NOMO-1 treated with DMSO at 0.1 percent for 48 hours (cell line): Measurements from ENCODE around the gene DNMT1.
"Not testable (repeated sequence)": the region's sequence is repeated elsewhere in the genome, so short reads cannot be mapped to it uniquely, and the experiment has no call there.

Experiments
- DNase-seq: peaks from one replicate; lab custom pipeline; 2025; ENCODE audit not compliant: unreplicated experiment; lab: John Stamatoyannopoulos, UW

Gene DNMT1

DNA sequence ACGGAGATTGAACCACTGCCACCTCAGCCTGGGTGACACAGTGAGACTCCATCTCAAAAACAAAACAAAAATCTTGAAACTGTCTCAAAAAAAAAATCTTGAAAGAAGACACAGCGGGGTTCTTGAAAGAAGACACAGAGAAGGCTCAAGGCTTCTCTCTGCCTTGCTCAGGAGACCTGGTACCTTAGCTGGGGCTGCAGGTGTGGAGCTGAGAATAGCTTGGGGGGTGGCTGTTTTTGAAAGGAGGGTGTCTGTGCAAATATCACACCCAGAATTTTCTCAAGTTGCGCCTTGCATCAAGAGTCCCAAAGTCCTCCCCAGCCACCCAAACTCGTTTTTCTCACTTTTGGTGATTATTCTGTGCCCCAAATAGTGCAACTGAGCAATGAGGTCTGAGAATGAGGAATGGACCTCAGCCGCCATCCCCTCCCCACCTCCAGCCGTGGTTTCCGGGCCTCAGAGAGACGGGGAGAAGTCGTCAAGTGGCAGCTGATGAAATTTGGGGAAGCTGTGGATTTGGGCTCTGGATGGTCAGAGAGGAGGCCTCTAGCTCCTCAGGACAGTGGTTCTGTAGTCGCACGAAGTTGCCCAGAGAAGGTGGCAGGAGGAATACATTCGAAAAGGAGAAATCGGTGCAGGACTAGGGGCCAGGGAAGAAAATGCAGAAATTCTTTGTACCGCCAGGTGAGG is 27.6 kb upstream of the DNMT1 start:
- peak; percentile 27 for DNase-seq

GRCh38 chr19:10220695-10221094 is 25.9 kb upstream of the DNMT1 start:
- no peak for DNase-seq

GRCh38 chr19:10219678-10220077 is 24.9 kb upstream of the DNMT1 start:
- peak; percentile 10 for DNase-seq

GRCh38 chr19:10217085-10217484 is 22.3 kb upstream of the DNMT1 start:
- DNase-seq: no peak

DNA sequence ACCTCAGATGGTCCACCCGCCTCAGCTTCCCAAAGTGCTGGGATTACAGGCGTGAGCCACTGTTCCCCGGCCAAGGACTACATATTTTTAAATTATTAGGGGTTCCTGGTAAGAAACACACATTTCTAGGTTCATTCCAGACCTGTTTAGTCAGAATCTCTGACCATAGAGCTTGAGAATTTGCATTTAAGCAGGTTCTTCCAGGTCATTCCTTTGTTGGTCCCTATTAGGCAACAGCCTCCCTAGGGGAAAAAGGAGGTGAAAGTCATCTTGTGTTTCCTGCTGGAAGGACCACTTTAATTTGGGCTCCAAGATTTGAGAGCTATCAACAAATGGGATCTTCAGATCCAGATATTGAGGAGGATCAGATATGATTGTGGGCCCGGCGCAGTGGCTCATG is 20.0 kb upstream of the DNMT1 start:
- DNase-seq: no peak

- DNase-seq: no peak
Measured at GRCh38 chr19:10211691-10212090, 16.9 kb upstream of the DNMT1 start.

- DNase-seq: peak; percentile 31
Measured at GRCh38 chr19:10211061-10211460, 16.3 kb upstream of the DNMT1 start.

DNA sequence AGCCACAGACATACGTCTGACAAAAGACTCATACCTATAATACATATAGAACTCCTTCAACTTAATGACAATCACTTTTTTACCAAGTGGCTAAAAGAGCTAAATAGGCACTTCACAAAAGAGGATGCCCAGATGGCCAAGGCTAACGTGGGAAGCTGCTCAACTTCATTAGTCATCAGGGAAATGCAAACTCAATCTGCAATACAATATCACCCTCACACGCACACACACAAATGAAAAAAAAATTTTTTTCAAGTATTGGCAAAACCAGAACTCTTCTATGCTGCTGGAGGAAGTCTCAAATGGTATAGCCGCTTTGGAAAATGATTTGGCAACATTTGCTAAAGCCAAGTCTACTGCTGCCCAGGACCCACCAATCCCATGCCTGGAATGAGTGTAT is 14.6 kb upstream of the DNMT1 start:
- peak; percentile 27 for DNase-seq

- DNase-seq: no peak
Measured at GRCh38 chr19:10207026-10207425, 12.3 kb upstream of the DNMT1 start.

GRCh38 chr19:10206226-10206885 is 11.6 kb upstream of the DNMT1 start:
- DNase-seq: no peak

DNA sequence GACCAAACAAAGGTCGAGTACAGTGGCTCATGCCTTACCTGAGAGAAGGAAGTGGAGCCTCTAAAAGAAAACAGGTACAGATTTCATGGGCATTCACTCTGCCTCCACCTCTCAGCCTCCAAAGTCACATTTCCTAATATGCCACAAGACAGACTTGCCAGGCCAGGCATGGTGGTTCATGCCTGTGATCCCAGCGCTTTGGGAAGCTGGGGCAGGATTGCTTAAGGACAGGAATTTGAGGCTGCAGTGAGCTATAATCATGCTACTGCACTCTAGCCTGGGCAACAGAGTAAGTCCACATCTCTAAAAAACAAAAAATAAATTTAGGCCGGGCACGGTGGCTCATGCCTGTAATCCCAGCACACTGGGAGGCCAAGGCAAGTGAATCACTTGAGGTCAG is 10.9 kb upstream of the DNMT1 start:
- no peak for DNase-seq

GRCh38 chr19:10203686-10204085 is 8.9 kb upstream of the DNMT1 start:
- DNase-seq: no peak

DNA sequence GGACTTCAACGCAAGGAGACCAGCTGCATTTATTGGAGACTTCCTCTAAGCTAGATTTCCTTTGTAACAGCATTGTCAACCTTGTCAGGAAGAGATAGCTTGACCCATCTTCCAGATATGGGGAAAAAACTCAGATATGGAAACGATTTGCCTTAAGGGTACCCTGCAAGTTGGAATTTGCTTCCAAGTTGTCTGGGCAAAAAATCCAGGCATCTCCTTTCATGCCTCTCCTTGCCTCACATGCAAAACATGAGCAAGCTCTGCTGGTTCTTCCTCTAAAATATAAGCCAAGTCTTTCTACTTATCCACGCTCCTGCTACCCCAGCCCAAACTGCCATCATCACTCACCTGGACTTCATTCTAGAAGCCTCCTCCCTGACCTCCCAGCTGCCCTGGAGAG is 6.4 kb upstream of the DNMT1 start:
- DNase-seq: no peak

DNA sequence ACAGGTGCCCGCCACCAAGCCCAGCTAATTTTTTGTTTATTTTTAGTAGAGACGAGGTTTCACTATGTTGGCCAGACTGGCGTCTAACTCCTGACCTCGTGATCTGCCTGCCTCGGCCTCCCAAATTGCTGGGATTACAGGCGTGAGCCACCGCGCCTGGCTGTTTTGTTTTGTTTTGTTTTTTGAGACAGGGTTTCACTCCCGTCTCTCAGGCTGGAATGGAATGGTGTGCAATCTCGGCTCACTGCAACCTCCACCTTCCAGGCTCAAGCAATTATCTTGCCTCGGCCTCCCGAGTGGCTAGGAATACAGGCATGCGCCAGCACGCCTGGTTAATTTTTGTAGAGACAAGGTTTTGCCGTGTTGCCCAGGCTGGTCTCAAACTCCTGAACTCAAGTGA is 5.3 kb upstream of the DNMT1 start:
- not testable (repeated sequence) for DNase-seq

DNA sequence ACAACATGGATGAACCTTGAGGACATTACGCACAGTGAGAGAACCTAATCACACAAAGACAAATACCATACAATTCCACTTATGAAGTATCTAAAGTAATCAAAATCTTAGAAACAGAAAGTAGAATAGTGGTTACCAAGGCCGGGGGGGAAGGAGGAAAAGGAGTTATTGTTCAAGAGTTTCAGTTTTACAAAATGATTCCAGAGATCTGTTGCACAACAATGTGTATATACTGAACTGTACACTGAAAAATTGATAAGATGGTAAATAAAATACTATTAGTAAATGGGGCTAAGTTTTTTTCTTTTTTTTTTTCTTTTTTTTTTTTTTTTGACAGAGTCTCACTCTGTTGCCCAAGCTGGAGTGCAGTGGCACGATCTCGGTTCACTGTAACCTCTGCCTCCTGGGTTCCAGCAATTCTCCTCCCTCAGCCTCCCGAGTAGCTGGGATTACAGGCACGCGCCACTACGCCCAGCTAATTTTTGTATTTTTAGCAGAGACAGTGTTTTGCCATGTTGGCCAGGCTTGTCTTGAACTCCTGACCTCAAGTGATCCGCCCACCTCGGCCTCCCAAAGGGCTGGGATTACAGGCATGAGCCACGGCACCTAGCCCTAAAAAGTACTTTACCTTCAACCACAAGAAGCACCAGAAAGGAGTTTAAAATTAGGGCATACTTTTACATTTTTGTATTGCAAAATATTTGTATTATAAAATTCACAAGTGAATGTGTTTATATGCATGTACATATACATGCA is 4.3 kb upstream of the DNMT1 start:
- DNase-seq: peak; percentile 82

GRCh38 chr19:10195199-10195519 is 406 bp upstream of the DNMT1 start:
- no peak for DNase-seq

DNA sequence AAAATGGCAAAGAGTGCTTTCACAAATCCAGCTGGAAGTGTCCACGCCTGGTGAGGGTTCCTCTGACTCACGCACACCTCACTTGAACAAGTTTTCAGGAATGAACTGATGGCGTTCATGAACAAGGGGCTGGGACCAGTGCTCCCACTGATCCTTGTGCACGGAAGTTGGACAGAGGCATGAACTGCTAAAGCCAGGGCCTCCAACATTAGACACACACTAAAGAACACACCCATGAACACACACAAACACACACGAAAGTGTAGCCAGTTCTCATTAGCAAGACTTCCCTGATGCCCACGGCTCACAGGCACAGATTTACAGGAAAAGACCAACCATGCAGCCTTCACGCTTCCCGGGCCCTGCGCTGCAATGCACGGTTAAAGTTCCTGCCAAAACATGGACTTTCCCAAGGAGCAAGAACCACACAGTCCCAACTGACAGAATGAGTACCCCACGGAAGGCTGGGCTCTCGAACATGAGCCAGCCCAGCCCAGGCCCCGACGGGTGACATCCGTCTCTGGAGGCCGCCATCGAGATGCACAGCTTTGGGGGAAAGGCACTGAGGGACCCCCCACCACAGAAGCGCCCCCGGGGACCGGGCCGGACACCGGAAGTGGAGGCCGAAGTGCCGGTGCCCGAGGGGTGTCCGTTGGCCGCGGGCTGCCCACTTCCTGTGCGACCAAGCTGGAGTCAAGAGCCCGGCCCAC is 808 bp downstream of the DNMT1 start:
- DNase-seq: no peak

GRCh38 chr19:10192922-10193321 is 1.8 kb downstream of the DNMT1 start:
- DNase-seq: no peak

- no peak for DNase-seq
Measured at GRCh38 chr19:10191347-10191746, 3.4 kb downstream of the DNMT1 start.

DNA sequence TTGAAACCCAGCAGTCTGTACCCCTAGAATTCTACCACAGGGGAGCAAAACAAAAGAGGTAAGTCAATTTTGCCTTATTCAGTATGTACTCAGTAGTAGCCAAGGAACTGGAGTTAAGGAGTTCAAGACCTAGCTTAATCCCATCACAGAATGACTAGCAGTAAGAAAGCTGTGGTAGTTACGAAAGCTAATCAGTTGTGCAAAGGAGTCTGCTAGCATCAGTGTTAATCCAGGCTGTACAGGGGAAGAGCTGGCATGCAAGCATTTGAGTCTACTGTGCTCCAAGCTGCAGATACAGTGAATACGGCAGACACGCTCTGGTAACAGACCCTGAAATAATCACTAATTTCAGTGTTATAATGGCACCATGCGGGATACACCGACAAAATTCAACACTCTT is 4.7 kb downstream of the DNMT1 start:
- DNase-seq: no peak

DNA sequence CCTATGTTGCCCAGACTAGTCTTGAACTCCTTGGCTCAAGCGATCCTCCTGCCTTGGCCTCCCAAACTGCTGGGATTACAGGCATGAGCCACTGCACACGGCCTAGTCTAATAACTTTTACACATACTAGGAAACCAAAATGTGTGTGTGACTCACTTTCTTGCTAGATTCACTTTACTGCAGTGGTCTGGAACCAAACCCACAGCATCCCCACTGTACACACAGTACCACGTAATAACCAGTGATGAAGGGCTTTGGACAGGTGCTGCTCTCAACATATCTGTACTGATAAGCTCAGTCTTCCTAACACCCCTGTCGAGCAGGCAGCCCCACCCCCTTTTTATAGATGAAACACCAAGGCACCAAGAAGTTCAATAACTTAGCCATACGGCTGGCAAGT is 5.1 kb downstream of the DNMT1 start:
- DNase-seq: no peak

GRCh38 chr19:10187315-10187714 is 7.4 kb downstream of the DNMT1 start:
- DNase-seq: no peak
